ENCODE data around the gene NPHP4.

DNA sequence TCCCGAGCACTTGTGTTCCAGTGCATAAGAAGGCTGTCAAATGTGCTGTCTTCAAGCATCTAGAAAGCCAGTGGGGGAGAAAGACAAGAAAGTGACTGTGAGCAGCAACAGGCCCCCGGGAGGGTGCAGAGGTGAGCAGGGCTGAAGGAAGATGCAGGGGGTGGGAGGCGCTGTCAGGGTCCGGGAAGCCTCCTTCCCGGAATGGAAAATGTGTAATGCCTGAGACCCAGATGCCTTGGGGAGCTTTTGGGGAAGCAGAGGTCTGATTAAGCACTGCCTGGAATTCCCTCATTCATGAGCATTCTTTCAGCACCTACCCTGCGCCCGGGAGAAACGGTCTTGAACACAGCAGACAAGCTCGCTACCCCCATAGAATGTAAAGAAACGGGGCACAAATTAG lies 1.3 kb downstream of the NPHP4 start:
- TF ChIP-seq, protein P1, sequence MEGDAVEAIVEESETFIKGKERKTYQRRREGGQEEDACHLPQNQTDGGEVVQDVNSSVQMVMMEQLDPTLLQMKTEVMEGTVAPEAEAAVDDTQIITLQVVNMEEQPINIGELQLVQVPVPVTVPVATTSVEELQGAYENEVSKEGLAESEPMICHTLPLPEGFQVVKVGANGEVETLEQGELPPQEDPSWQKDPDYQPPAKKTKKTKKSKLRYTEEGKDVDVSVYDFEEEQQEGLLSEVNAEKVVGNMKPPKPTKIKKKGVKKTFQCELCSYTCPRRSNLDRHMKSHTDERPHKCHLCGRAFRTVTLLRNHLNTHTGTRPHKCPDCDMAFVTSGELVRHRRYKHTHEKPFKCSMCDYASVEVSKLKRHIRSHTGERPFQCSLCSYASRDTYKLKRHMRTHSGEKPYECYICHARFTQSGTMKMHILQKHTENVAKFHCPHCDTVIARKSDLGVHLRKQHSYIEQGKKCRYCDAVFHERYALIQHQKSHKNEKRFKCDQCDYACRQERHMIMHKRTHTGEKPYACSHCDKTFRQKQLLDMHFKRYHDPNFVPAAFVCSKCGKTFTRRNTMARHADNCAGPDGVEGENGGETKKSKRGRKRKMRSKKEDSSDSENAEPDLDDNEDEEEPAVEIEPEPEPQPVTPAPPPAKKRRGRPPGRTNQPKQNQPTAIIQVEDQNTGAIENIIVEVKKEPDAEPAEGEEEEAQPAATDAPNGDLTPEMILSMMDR (IDR thresholded peaks at IDR 0.05; ENCODE audit: low read depth, low read length, poor library complexity, severe bottlenecking), result no peak
- no peak for TF ChIP-seq EZH2phosphoT487 (IDR thresholded peaks at IDR 0.05; ENCODE audit: borderline replicate concordance, low read length)
